SH-SY5Y (cell line): Measurements from ENCODE around the gene HSPH1.

Experiments
- GATA2 ChIP-seq: IDR thresholded peaks from 2 replicates; pipeline ENCODE4 v1.6.1; 2011; ENCODE audit warnings: mild to moderate bottlenecking, low read depth, low read length
- GATA3 ChIP-seq: IDR thresholded peaks from 2 replicates; pipeline ENCODE4 v1.6.1; 2011; ENCODE audit warnings: low read depth, mild to moderate bottlenecking, low read length, moderate library complexity

DNA sequence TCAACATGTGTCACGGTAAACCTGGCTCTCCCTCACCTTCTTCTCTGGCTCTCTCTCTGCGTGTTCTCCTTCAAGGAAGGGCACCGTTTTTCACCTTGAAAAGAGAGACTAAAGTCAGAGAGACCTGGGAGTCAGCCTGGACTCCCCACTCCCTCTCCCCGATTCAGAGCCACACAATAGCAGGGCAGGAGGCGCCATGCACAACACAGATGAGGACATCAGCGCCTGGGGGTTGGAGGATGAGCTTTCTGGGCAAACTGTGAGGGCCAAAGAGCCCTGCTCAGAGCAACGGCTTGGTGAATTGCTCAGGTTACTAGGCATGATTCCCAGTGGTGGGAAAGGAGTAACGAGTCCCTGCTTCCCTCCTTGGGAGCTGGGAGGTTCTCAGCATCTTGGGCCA, 32.3 kb downstream of the HSPH1 start:
- TF ChIP-seq GATA2, result no peak
- no peak for TF ChIP-seq GATA3
